Activated CD4-positive, alpha-beta T cell treated with anti-CD3 and anti-CD28 coated beads for 36 hours (primary cell): ENCODE data around the gene NUP188. TPM values are rescaled to one million over a fixed set of nuclear protein-coding genes. Genes with fewer than 3 reads are reported as not detected.
"Not testable (repeated sequence)": the region's sequence is repeated elsewhere in the genome, so short reads cannot be mapped to it uniquely, and the experiment has no call there.

Experiments used
- ATAC-seq: fragments of 200-7000 bp; cut with Tn5 transposase; one replicate; pipeline ENCODE4 v1.10.0; 2021; ENCODE audit warnings: mild to moderate bottlenecking, moderate library complexity
- CTCF ChIA-PET: fragments of 350-600 bp; sonication (Branson Sonifier 250); formaldehyde crosslinking; loops from one replicate; lab custom pipeline; 2021; ENCODE audit warnings: antibody characterized with exemption; lab: Charles Lee
- POLR2A ChIA-PET: fragments of 350-600 bp; sonication (Branson Sonifier 250); formaldehyde crosslinking; loops from one replicate; lab custom pipeline; 2021; ENCODE audit warnings: antibody characterized with exemption, inconsistent platforms; lab: Charles Lee
- DNase-seq: peaks from one replicate; pipeline ENCODE4 v3.0.0-alpha.2; 2020
- H3K27ac Mint-ChIP-seq: one replicate; pipeline ENCODE4 v1.8.0; 2021; ENCODE audit warnings: mixed read lengths
- H3K27me3 Mint-ChIP-seq: one replicate; pipeline ENCODE4 v1.8.0; 2021; ENCODE audit warnings: mixed read lengths
- H3K36me3 Mint-ChIP-seq: one replicate; pipeline ENCODE4 v1.8.0; 2021; ENCODE audit warnings: low read depth, mixed read lengths
- H3K4me1 Mint-ChIP-seq: one replicate; pipeline ENCODE4 v1.8.0; 2021; ENCODE audit warnings: mixed read lengths
- H3K4me3 Mint-ChIP-seq: one replicate; pipeline ENCODE4 v1.8.0; 2021; ENCODE audit warnings: mild to moderate bottlenecking, moderate library complexity, mixed read lengths
- H3K9me3 Mint-ChIP-seq: one replicate; pipeline ENCODE4 v1.8.0; 2021; ENCODE audit warnings: low read depth, mixed read lengths
- intact Hi-C, 2 experiments: fragments of 100-400 bp; cut with DNase I in 1 of 2; cut with micrococcal nuclease in 1 of 2; formaldehyde crosslinking; loops; one replicate each; pipeline versions ENCODE4 v1.14.2 to v1.15.1; 2022 to 2024; cut with DNase I, micrococcal nuclease
- total RNA-seq, 2 experiments: library from RNA; stranded (reverse); gene quantifications; one replicate each; pipeline ENCODE4 v1.2.3, GENCODE V29; 2021

The NUP188 gene
- total RNA-seq, 2 experiments from 2014 or later = 102 to 124 TPM

GRCh38 chr9:128999581-129000206 is 52.2 kb downstream of the NUP188 start:
- CTCF ChIA-PET = no interaction called here
- ATAC-seq (peak; percentile 48), DNase-seq (no peak)
- Mint-ChIP-seq H3K4me1 (peaks cover 21% of the 10 kb centered on the region), H3K4me3 (no peak overlapping the region), H3K36me3 (peaks cover 72% of the 10 kb centered on the region), H3K9me3 (no peaks in the 10 kb centered on the region), H3K27me3 (no peaks in the 10 kb centered on the region), H3K27ac (peak overlapping the region; percentile 72)
- intact Hi-C loops = no loop called here
- POLR2A ChIA-PET = no interaction called here

- Mint-ChIP-seq H3K9me3 (no peaks in the 10 kb centered on the region), H3K36me3 (peaks cover 65% of the 10 kb centered on the region), H3K4me1 (peaks cover 10% of the 10 kb centered on the region), H3K27me3 (no peaks in the 10 kb centered on the region), H3K27ac (peak overlapping the region; percentile 56), H3K4me3 (no peak overlapping the region)
- CTCF ChIA-PET = interaction anchor here (0.7 kb wide), 1 partner anchor 121 kb away, joined by 3 read pairs; no protein-coding TSS in a partner anchor
- no peak for DNase-seq
- ATAC-seq = no peak
- intact Hi-C loops = no loop called here
- POLR2A ChIA-PET = no interaction called here
These were observed 54.2 kb downstream of the NUP188 start for GRCh38 chr9:129001504-129002325.

- H3K4me1 Mint-ChIP-seq = peaks cover 10% of the 10 kb centered on the region
- no peaks in the 10 kb centered on the region for H3K27me3 Mint-ChIP-seq
- ChIA-PET POLR2A (no interaction called here), CTCF (interaction anchor here (0.7 kb wide), 1 partner anchor 887 kb away, joined by 3 read pairs; no protein-coding TSS in a partner anchor)
- intact Hi-C loops = no loop called here
- H3K36me3 Mint-ChIP-seq = peaks cover 58% of the 10 kb centered on the region
- ATAC-seq (no peak), DNase-seq (no peak)
- H3K4me3 Mint-ChIP-seq = no peak overlapping the region
- H3K9me3 Mint-ChIP-seq = no peaks in the 10 kb centered on the region
- H3K27ac Mint-ChIP-seq = no peak overlapping the region
These were observed 55.5 kb downstream of the NUP188 start for GRCh38 chr9:129002992-129003391.

- intact Hi-C loops, H3K27ac Mint-ChIP-seq, DNase-seq, H3K4me1 Mint-ChIP-seq, ATAC-seq, H3K9me3 Mint-ChIP-seq, CTCF ChIA-PET, H3K4me3 Mint-ChIP-seq, H3K27me3 Mint-ChIP-seq: not testable (repeated sequence)
- peaks cover 52% of the 10 kb centered on the region for H3K36me3 Mint-ChIP-seq
- POLR2A ChIA-PET = interaction anchor here (0.6 kb wide), 4 partner anchors 61 to 240 kb away, joined by 3 to 9 read pairs (median 4); no protein-coding TSS in a partner anchor
These were observed 56.7 kb downstream of the NUP188 start for GRCh38 chr9:129004173-129004572.

- H3K27ac Mint-ChIP-seq = no peak overlapping the region
- H3K27me3 Mint-ChIP-seq = no peaks in the 10 kb centered on the region
- DNase-seq (no peak), ATAC-seq (no peak)
- no peaks in the 10 kb centered on the region for H3K9me3 Mint-ChIP-seq
- H3K4me1 Mint-ChIP-seq = no peaks in the 10 kb centered on the region
- no peak overlapping the region for H3K4me3 Mint-ChIP-seq
- intact Hi-C loops = no loop called here
- CTCF ChIA-PET = interaction anchor here (0.5 to 1.5 kb wide), 5 partner anchors 10 to 84 kb away, joined by 3 to 4 read pairs (median 3); no protein-coding TSS in a partner anchor
- POLR2A ChIA-PET = no interaction called here
- peaks cover 42% of the 10 kb centered on the region for H3K36me3 Mint-ChIP-seq
These were observed 58.0 kb downstream of the NUP188 start for GRCh38 chr9:129005336-129005997.

GRCh38 chr9:129006328-129007034 is 59.0 kb downstream of the NUP188 start:
- ChIA-PET POLR2A (no interaction called here), CTCF (interaction anchor here (0.6 to 1.4 kb wide), 3 partner anchors 12 to 404 kb away, joined by 3 to 4 read pairs (median 4); no protein-coding TSS in a partner anchor)
- peaks cover 35% of the 10 kb centered on the region for H3K36me3 Mint-ChIP-seq
- peak; percentile 86 for ATAC-seq
- no peaks in the 10 kb centered on the region for H3K27me3 Mint-ChIP-seq
- H3K9me3 Mint-ChIP-seq = no peaks in the 10 kb centered on the region
- no peak overlapping the region for H3K4me3 Mint-ChIP-seq
- peak overlapping the region; percentile 37 for H3K27ac Mint-ChIP-seq
- no peaks in the 10 kb centered on the region for H3K4me1 Mint-ChIP-seq
- DNase-seq = peak; percentile 73
- intact Hi-C loops = no loop called here

GRCh38 chr9:129007035-129007765 is 59.7 kb downstream of the NUP188 start:
- intact Hi-C loops = no loop called here
- Mint-ChIP-seq H3K27ac (no peak overlapping the region), H3K9me3 (no peaks in the 10 kb centered on the region), H3K36me3 (peaks cover 30% of the 10 kb centered on the region), H3K4me3 (no peak overlapping the region), H3K27me3 (no peaks in the 10 kb centered on the region), H3K4me1 (no peaks in the 10 kb centered on the region)
- CTCF ChIA-PET = interaction anchor here (0.6 to 1.4 kb wide), 3 partner anchors 11 to 404 kb away, joined by 3 to 4 read pairs (median 3); no protein-coding TSS in a partner anchor
- POLR2A ChIA-PET = no interaction called here
- no peak for ATAC-seq
- DNase-seq = no peak

- Mint-ChIP-seq H3K36me3 (peaks cover 23% of the 10 kb centered on the region), H3K27me3 (no peaks in the 10 kb centered on the region), H3K4me1 (no peaks in the 10 kb centered on the region), H3K4me3 (no peak overlapping the region), H3K9me3 (no peaks in the 10 kb centered on the region), H3K27ac (no peak overlapping the region)
- CTCF ChIA-PET = interaction anchor here (0.7 to 1.4 kb wide), 2 partner anchors 10 to 28 kb away, joined by 3 to 4 read pairs; no protein-coding TSS in a partner anchor
- ATAC-seq (no peak), DNase-seq (no peak)
- intact Hi-C loops = no loop called here
- POLR2A ChIA-PET = no interaction called here
These were observed 60.4 kb downstream of the NUP188 start for GRCh38 chr9:129007766-129008468.

GRCh38 chr9:129008469-129008965 is 61.0 kb downstream of the NUP188 start:
- no peak overlapping the region for H3K27ac Mint-ChIP-seq
- H3K27me3 Mint-ChIP-seq = no peaks in the 10 kb centered on the region
- intact Hi-C loops = no loop called here
- ChIA-PET CTCF (no interaction called here), POLR2A (interaction anchor here (0.6 kb wide), 1 partner anchor 57 kb away, joined by 6 read pairs; no protein-coding TSS in a partner anchor)
- H3K36me3 Mint-ChIP-seq = peaks cover 17% of the 10 kb centered on the region
- H3K9me3 Mint-ChIP-seq = no peaks in the 10 kb centered on the region
- no peak for ATAC-seq
- H3K4me1 Mint-ChIP-seq = no peaks in the 10 kb centered on the region
- H3K4me3 Mint-ChIP-seq = no peak overlapping the region
- DNase-seq = no peak
